ENCODE results near the gene ACACA.

Gene ACACA

DNA sequence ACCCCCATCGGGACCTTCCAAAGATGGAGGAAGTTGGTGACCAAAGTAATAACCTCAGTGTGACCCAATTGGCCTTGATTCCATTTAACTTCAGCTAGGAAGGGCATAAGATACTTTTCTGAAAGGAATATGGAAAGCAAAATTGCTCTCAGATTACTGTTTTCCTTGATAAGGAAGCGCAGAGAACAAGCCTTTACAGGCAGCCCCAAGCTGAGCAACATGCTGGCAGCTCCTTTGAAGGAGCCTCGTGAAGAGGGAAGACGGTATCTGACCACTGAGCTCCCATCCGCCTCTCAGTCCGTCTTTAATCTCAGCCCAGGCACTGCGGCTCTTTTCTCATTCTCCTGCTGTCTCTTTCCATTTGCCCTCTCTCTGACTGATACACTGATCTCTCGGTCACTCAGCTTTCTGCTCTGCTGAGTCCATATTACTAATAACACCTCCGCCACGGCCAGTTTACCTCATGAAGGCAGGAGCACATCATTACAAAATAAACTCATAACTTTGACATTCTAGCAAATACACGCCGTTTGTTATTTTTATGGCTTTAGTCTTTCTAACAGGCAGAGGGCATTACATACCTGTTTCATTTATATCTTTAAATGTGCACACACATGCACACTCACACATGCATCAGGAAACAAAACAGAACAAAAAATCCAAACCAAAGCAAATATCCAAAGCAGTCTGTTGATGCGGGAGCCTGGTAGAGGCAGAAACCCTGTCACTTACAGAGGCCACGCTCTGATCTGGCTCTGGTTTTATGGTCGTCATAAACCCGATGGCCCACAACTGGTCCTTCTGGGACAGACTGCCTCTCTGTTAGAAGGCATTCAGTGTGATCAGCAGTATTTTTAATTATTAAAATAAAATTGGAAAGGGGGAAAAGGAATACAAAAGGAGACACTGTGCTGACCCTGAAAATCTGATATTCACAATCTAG, 274.7 kb downstream of the ACACA start:
- no peaks in the 10 kb centered on the region for H4K20me1 ChIP-seq
- peak overlapping the region in 5 of 11 experiments; percentile 4 to 39 (median 27); a peak in 2 of 22 replicates for H3K27ac ChIP-seq
- peaks cover 0 to 33% (median 19%) of the 10 kb centered on the region in 10 experiments; a peak in 15 of 20 replicates for H3K4me1 ChIP-seq
- no peak overlapping the region for H3K4me3 ChIP-seq
- H3K36me3 ChIP-seq = peaks cover 31 to 94% (median 80%) of the 10 kb centered on the region in 11 experiments
- H3K9me3 ChIP-seq (replicated peaks in 1 of 11) = no peaks in the 10 kb centered on the region
- no peak for TF ChIP-seq Cebpa-rat (IDR thresholded peaks at IDR 0.05)
- H3K27me3 ChIP-seq = no peaks in the 10 kb centered on the region
- H3K9ac ChIP-seq = no peak overlapping the region
- peak overlapping the region in 8 of 11 experiments; percentile 5 to 65 (median 50); a peak in 12 of 22 replicates for H3K4me2 ChIP-seq

DNA sequence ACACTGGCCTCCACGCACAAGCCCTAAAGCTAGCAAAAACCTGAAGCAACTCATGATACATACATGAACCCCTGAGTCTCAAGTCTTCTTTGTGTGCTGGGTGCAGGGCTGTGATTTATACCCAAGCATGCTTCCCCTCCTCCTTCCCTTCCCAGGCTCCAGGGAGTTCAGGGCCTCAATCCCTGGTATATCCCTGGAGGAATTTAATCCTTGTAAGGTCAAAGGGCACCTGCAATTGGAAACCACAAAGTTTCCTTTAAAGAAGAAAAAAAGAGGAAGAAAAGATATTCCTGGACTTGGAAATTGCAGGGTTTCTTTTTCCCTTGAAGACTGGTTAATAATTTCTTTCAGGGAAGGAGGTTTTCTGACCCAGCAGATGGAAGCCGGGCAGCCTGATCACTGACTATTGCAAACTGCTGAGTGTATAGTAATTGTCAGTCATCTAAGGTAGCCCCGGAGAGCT, 275.6 kb downstream of the ACACA start:
- no peak overlapping the region for H3K4me3 ChIP-seq
- TF ChIP-seq Cebpa-rat (IDR thresholded peaks at IDR 0.05) = no peak
- peak overlapping the region in 5 of 11 experiments; percentile 4 to 33 (median 23); a peak in 2 of 22 replicates for H3K27ac ChIP-seq
- H4K20me1 ChIP-seq = no peaks in the 10 kb centered on the region
- H3K9ac ChIP-seq = no peak overlapping the region
- no peaks in the 10 kb centered on the region for H3K27me3 ChIP-seq
- no peaks in the 10 kb centered on the region for H3K9me3 ChIP-seq (replicated peaks in 1 of 11)
- H3K36me3 ChIP-seq = peaks cover 36 to 97% (median 80%) of the 10 kb centered on the region in 11 experiments
- peak overlapping the region in 8 of 11 experiments; percentile 5 to 65 (median 50); a peak in 11 of 22 replicates for H3K4me2 ChIP-seq
- H3K4me1 ChIP-seq = peaks cover 0 to 40% (median 21%) of the 10 kb centered on the region in 10 experiments; a peak in 15 of 20 replicates

DNA sequence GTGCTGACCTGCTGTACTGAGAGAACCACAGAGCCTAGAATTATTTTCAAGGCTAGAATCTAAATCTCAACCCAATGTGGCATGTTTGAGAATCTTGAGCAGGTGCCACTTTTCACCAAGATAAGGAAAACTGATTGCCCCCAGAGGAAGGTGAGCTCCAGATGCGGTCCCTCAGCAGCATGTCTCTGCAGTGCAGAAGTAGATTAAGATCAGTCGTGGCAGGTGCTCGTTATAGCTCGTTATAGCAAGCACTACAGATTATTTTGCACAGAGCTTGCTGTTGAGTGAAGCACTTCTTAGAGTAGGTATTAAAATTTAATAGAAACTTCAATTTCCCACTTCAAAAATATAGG, 281.8 kb downstream of the ACACA start:
- Histone ChIP-seq H3K9ac (peak overlapping the region; percentile 64 to 88 (median 81)), H3K4me2 (peak overlapping the region; percentile 74 to 90 (median 82)), H3K4me3 (peak overlapping the region in 6 of 10 experiments; percentile 13 to 50 (median 38); a peak in 7 of 20 replicates), H4K20me1 (no peaks in the 10 kb centered on the region), H3K36me3 (peaks cover 49 to 88% (median 81%) of the 10 kb centered on the region in 11 experiments), H3K4me1 (peaks cover 24 to 61% (median 44%) of the 10 kb centered on the region in 10 experiments), H3K27ac (peak overlapping the region; percentile 79 to 99 (median 93)), H3K9me3 (replicated peaks in 1 of 11) (no peaks in the 10 kb centered on the region), H3K27me3 (no peaks in the 10 kb centered on the region)
- no peak for TF ChIP-seq Cebpa-rat (IDR thresholded peaks at IDR 0.05)

DNA sequence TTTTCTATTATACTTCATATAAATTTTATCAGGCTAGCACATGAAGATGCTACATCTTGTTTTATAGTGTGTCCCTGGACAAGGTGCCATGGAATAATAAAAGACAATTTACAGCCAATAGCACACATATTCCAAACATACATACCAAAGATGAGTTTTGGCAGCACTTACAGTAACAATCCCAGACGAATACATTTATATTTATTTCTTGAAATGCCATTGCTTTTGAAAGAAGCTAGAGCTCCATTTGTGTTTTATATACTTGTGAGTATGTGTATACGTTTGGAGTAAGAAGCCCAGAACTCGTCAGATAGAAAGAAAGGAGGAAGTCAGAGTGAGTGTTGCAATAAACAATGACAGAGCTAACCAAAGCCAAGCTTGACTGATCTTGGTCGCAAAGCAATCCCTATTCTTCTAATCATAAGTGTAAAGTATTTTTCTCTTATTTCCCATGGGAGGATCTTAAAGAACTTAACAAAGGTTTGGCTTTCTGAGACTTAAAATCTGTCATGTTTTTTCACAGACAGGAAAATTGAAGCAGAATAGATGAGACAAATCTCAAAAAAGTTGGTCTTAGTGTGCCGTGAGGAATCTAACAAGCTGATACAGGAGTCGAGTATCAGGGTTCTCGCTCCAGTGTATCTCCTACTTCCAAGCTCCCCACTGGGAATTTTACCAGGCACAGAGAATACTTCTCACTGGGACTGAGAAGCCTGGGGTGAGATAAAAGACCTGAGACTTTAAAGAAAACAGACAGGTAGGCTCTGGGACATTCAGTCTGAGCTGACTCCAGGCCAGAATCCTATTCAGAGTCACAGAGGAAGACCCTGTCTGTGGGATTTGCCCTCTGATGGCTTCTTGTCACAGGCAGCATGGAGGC, 282.5 kb downstream of the ACACA start:
- Histone ChIP-seq H4K20me1 (no peaks in the 10 kb centered on the region), H3K36me3 (peaks cover 43 to 88% (median 75%) of the 10 kb centered on the region in 11 experiments), H3K9me3 (replicated peaks in 1 of 11) (no peaks in the 10 kb centered on the region), H3K4me1 (peaks cover 24 to 68% (median 50%) of the 10 kb centered on the region in 10 experiments), H3K27ac (peak overlapping the region; percentile 79 to 99 (median 93)), H3K4me2 (peak overlapping the region; percentile 74 to 90 (median 82)), H3K4me3 (peak overlapping the region in 8 of 10 experiments; percentile 1 to 50 (median 32); a peak in 10 of 20 replicates), H3K9ac (peak overlapping the region; percentile 64 to 88 (median 81)), H3K27me3 (no peaks in the 10 kb centered on the region)
- peak in 7 of 11 experiments; percentile 77 to 98 (median 92); a peak in 14 of 22 replicates for TF ChIP-seq Cebpa-rat (IDR thresholded peaks at IDR 0.05)

DNA sequence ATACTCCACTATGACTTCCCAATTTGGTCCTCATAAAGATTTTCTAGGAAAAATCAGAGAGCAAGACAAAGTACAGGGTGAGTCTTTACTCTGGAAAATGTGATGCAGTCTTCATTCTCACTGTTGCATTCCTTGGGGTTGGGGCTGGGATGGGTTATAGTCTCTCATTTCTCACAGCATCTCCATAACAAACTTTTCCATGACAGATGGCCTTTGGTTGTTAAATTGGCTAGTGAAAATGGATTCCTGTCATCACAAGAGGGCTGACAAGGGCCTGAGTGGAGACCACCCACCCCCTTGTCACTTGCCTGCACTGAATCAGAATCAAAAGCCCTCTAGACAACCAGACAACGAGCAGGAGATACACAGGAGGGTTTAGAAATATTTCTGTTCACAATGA, 283.2 kb downstream of the ACACA start:
- Histone ChIP-seq H3K4me1 (peaks cover 30 to 76% (median 58%) of the 10 kb centered on the region in 10 experiments), H3K4me2 (peak overlapping the region; percentile 74 to 90 (median 82)), H3K36me3 (peaks cover 35 to 88% (median 75%) of the 10 kb centered on the region in 11 experiments), H3K9me3 (replicated peaks in 1 of 11) (no peaks in the 10 kb centered on the region), H3K27ac (peak overlapping the region; percentile 79 to 99 (median 93); a peak in 21 of 22 replicates), H4K20me1 (no peaks in the 10 kb centered on the region), H3K9ac (peak overlapping the region in 8 of 11 experiments; percentile 76 to 88 (median 81); a peak in 16 of 22 replicates), H3K27me3 (no peaks in the 10 kb centered on the region), H3K4me3 (peak overlapping the region in 5 of 10 experiments; percentile 16 to 50 (median 28); a peak in 3 of 20 replicates)
- TF ChIP-seq Cebpa-rat (IDR thresholded peaks at IDR 0.05) = no peak

DNA sequence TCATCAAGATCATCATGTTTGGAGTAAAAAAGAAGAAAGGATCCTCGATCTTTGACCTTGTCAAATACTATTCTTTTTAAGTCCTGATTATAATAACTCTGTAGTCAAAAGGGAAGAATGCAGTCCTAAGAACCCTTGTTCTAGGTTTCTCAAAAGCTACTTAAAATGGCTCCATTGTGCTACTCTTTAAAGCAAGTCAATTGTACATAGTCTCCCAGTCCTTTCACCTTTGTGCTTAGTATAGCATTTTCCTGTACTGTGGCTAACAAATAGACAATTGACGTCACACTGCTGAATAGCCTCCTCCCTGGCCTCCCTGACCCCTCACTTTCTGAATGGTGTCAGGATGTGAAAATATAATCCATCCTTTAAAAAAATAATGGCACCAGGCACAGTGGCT, 285.0 kb downstream of the ACACA start:
- no peaks in the 10 kb centered on the region for H3K9me3 ChIP-seq (replicated peaks in 1 of 11)
- peaks cover 29 to 81% (median 64%) of the 10 kb centered on the region in 11 experiments for H3K36me3 ChIP-seq
- H3K4me1 ChIP-seq = peaks cover 44 to 88% (median 65%) of the 10 kb centered on the region in 10 experiments
- TF ChIP-seq Cebpa-rat (IDR thresholded peaks at IDR 0.05) = no peak
- H3K9ac ChIP-seq = no peak overlapping the region
- H3K27ac ChIP-seq = peak overlapping the region in 8 of 11 experiments; percentile 91 to 99 (median 94); a peak in 15 of 22 replicates
- no peaks in the 10 kb centered on the region for H4K20me1 ChIP-seq
- H3K4me3 ChIP-seq = no peak overlapping the region
- H3K4me2 ChIP-seq = no peak overlapping the region
- no peaks in the 10 kb centered on the region for H3K27me3 ChIP-seq

DNA sequence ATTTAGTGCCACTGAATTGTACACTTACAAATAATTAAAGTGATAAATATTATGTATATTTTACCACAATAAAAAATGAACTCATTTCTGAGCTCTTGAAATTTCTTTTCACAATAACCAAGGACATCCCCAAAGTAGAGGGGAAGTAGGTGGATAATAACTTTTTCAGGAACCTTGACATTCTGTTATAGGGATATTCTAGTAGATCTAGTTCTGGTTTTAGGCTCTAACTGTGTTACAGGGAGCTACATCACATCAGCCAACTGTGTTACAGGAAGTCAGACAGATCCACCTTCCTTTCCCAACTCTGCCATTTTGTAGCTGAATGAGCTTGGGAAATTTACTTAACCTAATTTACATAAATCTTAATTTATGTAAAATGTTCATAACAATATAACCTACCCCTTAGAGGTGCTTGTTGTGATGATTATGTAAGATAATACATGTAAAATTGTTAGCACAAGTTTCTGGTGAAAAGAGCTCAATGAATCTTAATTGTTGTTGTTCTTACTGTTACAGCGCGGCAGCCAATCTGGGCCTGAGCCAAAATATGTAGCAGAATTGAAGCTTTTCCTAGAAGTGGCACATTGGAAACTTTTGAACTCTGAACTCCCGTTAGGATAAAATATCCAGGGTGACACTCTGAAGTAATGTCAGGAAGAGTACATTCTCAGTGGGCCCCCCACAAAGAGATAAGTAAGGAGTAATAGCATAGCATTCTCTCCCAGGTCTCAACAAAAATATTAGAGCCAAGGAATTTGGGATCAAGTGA, 288.1 kb downstream of the ACACA start:
- TF ChIP-seq Cebpa-rat (IDR thresholded peaks at IDR 0.05) = no peak
- Histone ChIP-seq H3K4me1 (peaks cover 21 to 60% (median 42%) of the 10 kb centered on the region in 10 experiments), H3K36me3 (peaks cover 45 to 90% (median 78%) of the 10 kb centered on the region in 11 experiments), H4K20me1 (no peaks in the 10 kb centered on the region), H3K9ac (peak overlapping the region in 1 of 11 experiments; percentile 53; a peak in 2 of 22 replicates), H3K9me3 (replicated peaks in 1 of 11) (no peaks in the 10 kb centered on the region), H3K4me3 (no peak overlapping the region), H3K4me2 (peak overlapping the region in 9 of 11 experiments; percentile 29 to 73 (median 55); a peak in 17 of 22 replicates), H3K27ac (peak overlapping the region in 10 of 11 experiments; percentile 33 to 99 (median 60); a peak in 18 of 22 replicates), H3K27me3 (no peaks in the 10 kb centered on the region)
